IMR-90 (cell line): ENCODE data around the gene CARD19. TPM values are rescaled to one million over a fixed set of nuclear protein-coding genes. Genes with fewer than 3 reads are reported as not detected.
A peak's percentile ranks its signal among the peaks of the same experiment; 100 is the strongest.

Source experiments
- ATAC-seq: fragments of 200-7000 bp; cut with Tn5 transposase; 2 replicates; pipeline ENCODE4 v1.9.1; 2020; ENCODE audit warnings: low read depth, mild to moderate bottlenecking, moderate library complexity
- BruUV-seq: library from RNA; stranded (reverse); fragments of 400-500 nt; replicated peaks from 2 replicates; lab custom pipeline; 2021; lab: Mats Ljungman, UMichigan
- CTCF ChIA-PET: fragments of 300-600 bp; formaldehyde crosslinking; extraction: SDS; loops from one replicate; lab custom pipeline; 2021; ENCODE audit warnings: antibody characterized with exemption; lab: Yijun Ruan, JAX
- POLR2A ChIA-PET: fragments of 300-600 bp; sonication (Branson Sonifier 250); formaldehyde crosslinking; loops from one replicate; lab custom pipeline; 2022; ENCODE audit warnings: antibody characterized with exemption; ENCODE audit not compliant: unreplicated experiment; lab: Charles Lee
- DNase-seq: peaks from one replicate; pipeline ENCODE4 v3.0.0; 2013
- H2AFZ ChIP-seq: replicated peaks from 2 replicates; pipeline ENCODE3; 2013; ENCODE audit warnings: low read length, mild to moderate bottlenecking; ENCODE audit not compliant: poor library complexity
- H2AK5ac ChIP-seq: 2 replicates; pipeline ENCODE4 v1.6.1; 2013; ENCODE audit warnings: low read depth, low read length, inconsistent platforms
- H2AK9ac ChIP-seq: replicated peaks from 2 replicates; pipeline ENCODE3; 2013; ENCODE audit warnings: mild to moderate bottlenecking, low read depth, low read length, moderate library complexity; ENCODE audit not compliant: poor library complexity
- H2BK120ac ChIP-seq: 2 replicates; pipeline ENCODE4 v1.6.1; 2013; ENCODE audit warnings: low read depth, low read length, inconsistent platforms
- H2BK15ac ChIP-seq: 3 replicates; pipeline ENCODE4 v1.6.1; 2013; ENCODE audit warnings: low read depth, low read length, inconsistent platforms
- H2BK20ac ChIP-seq: 2 replicates; pipeline ENCODE4 v1.6.1; 2013; ENCODE audit warnings: low read depth, mild to moderate bottlenecking, inconsistent platforms, low read length, moderate library complexity
- H2BK5ac ChIP-seq: 2 replicates; pipeline ENCODE4 v1.6.1; 2013; ENCODE audit warnings: mild to moderate bottlenecking, low read depth, low read length, inconsistent platforms; ENCODE audit not compliant: poor library complexity, severe bottlenecking
- H3K14ac ChIP-seq: replicated peaks from 2 replicates; pipeline ENCODE4 v1.6.1; 2013; ENCODE audit warnings: low read depth, low read length, inconsistent platforms
- H3K18ac ChIP-seq: 2 replicates; pipeline ENCODE4 v1.6.1; 2013; ENCODE audit warnings: low read depth, low read length, control low read depth
- H3K23ac ChIP-seq: 2 replicates; pipeline ENCODE4 v1.6.1; 2013; ENCODE audit warnings: low read depth, low read length, inconsistent platforms
- H3K27ac ChIP-seq: 2 replicates; pipeline ENCODE4 v1.5.1; 2013; ENCODE audit warnings: mild to moderate bottlenecking, control low read depth, low read length; ENCODE audit not compliant: insufficient read depth
- H3K27me3 ChIP-seq: 2 replicates; pipeline ENCODE4 v1.6.1; 2013; ENCODE audit warnings: low read length; ENCODE audit not compliant: control insufficient read depth, insufficient read depth
- H3K36me3 ChIP-seq: 2 replicates; pipeline ENCODE4 v1.6.1; 2013; ENCODE audit warnings: low read length, mixed read lengths; ENCODE audit not compliant: control insufficient read depth, insufficient read depth
- H3K4ac ChIP-seq: 2 replicates; pipeline ENCODE4 v1.6.1; 2013; ENCODE audit warnings: low read depth, low read length, inconsistent platforms
- H3K4me1 ChIP-seq: 2 replicates; pipeline ENCODE4 v1.6.1; 2013; ENCODE audit warnings: low read length, mixed read lengths; ENCODE audit not compliant: control insufficient read depth, insufficient read depth
- H3K4me2 ChIP-seq: 2 replicates; pipeline ENCODE4 v1.6.1; 2013; ENCODE audit warnings: low read depth, mild to moderate bottlenecking, control low read depth, low read length, moderate library complexity
- H3K4me3 ChIP-seq: 2 replicates; pipeline ENCODE4 v1.5.1; 2013; ENCODE audit warnings: low read depth, mild to moderate bottlenecking, control low read depth, low read length, moderate library complexity; ENCODE audit not compliant: insufficient read depth
- H3K56ac ChIP-seq: 2 replicates; pipeline ENCODE4 v1.6.1; 2013; ENCODE audit warnings: low read length, inconsistent platforms; ENCODE audit not compliant: insufficient read depth; ENCODE audit errors: extremely low read depth
- H3K79me1 ChIP-seq, 2 experiments: 2 replicates each; pipeline ENCODE4 v1.6.1; 2013; ENCODE audit warnings: low read length in 2 of 2, inconsistent platforms in 1 of 2, low read depth in 1 of 2
- H3K9ac ChIP-seq: 2 replicates; pipeline ENCODE4 v1.6.1; 2013; ENCODE audit warnings: low read depth, low read length, control low read depth
- H3K9me1 ChIP-seq: 2 replicates; pipeline ENCODE4 v1.6.1; 2013; ENCODE audit warnings: low read length, inconsistent platforms; ENCODE audit not compliant: insufficient read depth
- H3K9me3 ChIP-seq: 2 replicates; pipeline ENCODE4 v1.6.1; 2013; ENCODE audit warnings: low read length; ENCODE audit not compliant: control insufficient read depth, insufficient read depth
- H4K20me1 ChIP-seq: 2 replicates; pipeline ENCODE4 v1.6.1; 2013; ENCODE audit warnings: low read length, inconsistent platforms; ENCODE audit not compliant: insufficient read depth
- H4K5ac ChIP-seq: 2 replicates; pipeline ENCODE4 v1.6.1; 2013; ENCODE audit warnings: mild to moderate bottlenecking, low read depth, low read length, control low read depth
- H4K8ac ChIP-seq, 2 experiments: 2 replicates each; pipeline ENCODE4 v1.6.1; 2013; ENCODE audit warnings: low read depth in 2 of 2, low read length in 2 of 2, control low read depth in 1 of 2, inconsistent platforms in 1 of 2
- H4K91ac ChIP-seq: 2 replicates; pipeline ENCODE4 v1.6.1; 2013; ENCODE audit warnings: low read depth, low read length, inconsistent platforms; ENCODE audit not compliant: insufficient read depth
- CEBPB ChIP-seq: IDR thresholded peaks from 2 replicates; pipeline ENCODE4 v1.6.1; 2012; ENCODE audit warnings: low read depth, low read length, improper control_type of control experiment
- CTCF ChIP-seq: conservative IDR thresholded peaks from 2 replicates; pipeline ENCODE4 v1.5.1; 2012; ENCODE audit warnings: mild to moderate bottlenecking, low read depth, low read length, improper control_type of control experiment
- FOS ChIP-seq: fragments of 150-350 bp; IDR thresholded peaks from 2 replicates; pipeline ENCODE4 v1.6.1; 2016; ENCODE audit warnings: low read depth, low read length
- MAFK ChIP-seq: IDR thresholded peaks from 2 replicates; pipeline ENCODE4 v1.6.1; 2012; ENCODE audit warnings: low read depth, low read length, improper control_type of control experiment
- MXI1 ChIP-seq: IDR thresholded peaks from 2 replicates; pipeline ENCODE4 v1.6.1; 2012; ENCODE audit warnings: low read depth, mild to moderate bottlenecking, low read length, moderate library complexity, borderline replicate concordance
- USF2 ChIP-seq: fragments of 150-350 bp; IDR thresholded peaks from 2 replicates; pipeline ENCODE4 v1.6.1; 2017; ENCODE audit warnings: mild to moderate bottlenecking, antibody characterized with exemption, low read length, low read depth
- WGBS, 2 experiments: methylation state at CpG; one replicate each; pipeline versions ENCODE4 v1.1.5 to v1.1.7; 2013; ENCODE audit warnings: missing lambda C conversion rate in 2 of 2; ENCODE audit not compliant: insufficient read length in 1 of 2; ENCODE audit errors: extremely low coverage in 2 of 2; 5-methylcytosine and 5-hydroxymethylcytosine counted together
- dilution Hi-C: fragments of 300-500 bp; cut with HindIII; formaldehyde crosslinking; loops from one replicate; pipeline ENCODE4 v1.14.3; 2018; ENCODE audit warnings: low sequenced_read_pairs; ENCODE audit not compliant: unreplicated experiment
- in situ Hi-C: fragments of 300-500 bp; cut with MboI; formaldehyde crosslinking; loops from 3 replicates; pipeline ENCODE4 v1.14.3; 2019; ENCODE audit warnings: low sequenced_read_pairs, inconsistent platforms, mixed read lengths
- intact Hi-C: fragments of 100-400 bp; cut with micrococcal nuclease; formaldehyde crosslinking; loops from 2 replicates; pipeline ENCODE4 v1.10.0; 2022
- polyA plus RNA-seq, 3 experiments: library from polyadenylated mRNA; depleted of rRNA; stranded (reverse); fragments of >200 nt; gene quantifications; 2 replicates each; pipeline ENCODE4 v1.2.3, GENCODE V29; 2012; ENCODE audit warnings: low replicate concordance in 1 of 3
- total RNA-seq: library from RNA; depleted of rRNA; stranded (reverse); fragments of >200 nt; gene quantifications from 2 replicates; pipeline ENCODE4 v1.2.3, GENCODE V29; 2012

Gene CARD19
- total and polyA plus RNA-seq, 2 of the 4 experiments (the other 2 are of a cell fraction) = 17.4 to 111 TPM

- Histone ChIP-seq H4K20me1 (no peaks in the 10 kb centered on the region), H3K36me3 (no peaks in the 10 kb centered on the region), H2BK20ac (no peak overlapping the region), H3K9ac (no peak overlapping the region), H2AK5ac (no peak overlapping the region), H4K8ac (peak overlapping the region in 1 of 2 experiments; percentile 26; a peak in 1 of 4 replicates), H3K9me1 (peaks cover 5% of the 10 kb centered on the region; the same call in 1 of the 2 replicates), H3K4me2 (no peak overlapping the region), H4K91ac (no peak overlapping the region; the same call in 1 of the 2 replicates), H3K4me3 (no peak overlapping the region), H2AFZ (peak overlapping the region; percentile 26), H3K18ac (peak overlapping the region; percentile 66; the same call in 1 of the 2 replicates), H3K27me3 (no peaks in the 10 kb centered on the region), H3K4me1 (peaks cover 14% of the 10 kb centered on the region), H2AK9ac (peak overlapping the region; percentile 88), H3K23ac (no peak overlapping the region), H3K27ac (peak overlapping the region; percentile 10; the same call in 1 of the 2 replicates), H2BK15ac (no peak overlapping the region), H3K79me1 (peaks cover 8 to 10% of the 10 kb centered on the region in 2 experiments; a peak in 2 of 4 replicates), H4K5ac (peak overlapping the region; percentile 50; the same call in 1 of the 2 replicates), H3K56ac (no peak overlapping the region), H2BK5ac (peak overlapping the region; percentile 86), H3K9me3 (peaks cover 19% of the 10 kb centered on the region), H3K4ac (no peak overlapping the region), H2BK120ac (no peak overlapping the region), H3K14ac (0 out of 2 replicates have a peak overlapping the region, but pooled peaks have one; percentile 33)
- 97% methylated on average over 4 of the region's 7 CpGs; no CpG with 5 or more reads in 1 of the 2 experiments for WGBS, 2 experiments
- no peak for ATAC-seq
- BruUV-seq = no TSS peak
- intact Hi-C loops (loop anchor here (10.0 kb wide), 1 partner anchor 362 kb away; the partner anchor contains the start of genes FAM120A and FAM120AOS), in situ Hi-C loops (no loop called here), dilution Hi-C loops (no loop called here)
- no peak for TF ChIP-seq CTCF
- no peak for TF ChIP-seq FOS
- TF ChIP-seq MXI1 = no peak
- no peak for TF ChIP-seq MAFK
- TF ChIP-seq CEBPB = no peak
- TF ChIP-seq USF2 = no peak
- DNase-seq = no peak
- ChIA-PET POLR2A (no interaction called here), CTCF (no interaction called here)
These were observed 3.6 kb upstream of the CARD19 start for GRCh38 chr9:93092251-93092991.
